GM15510 (cell line): ENCODE results near the gene AP3S2.

Source experiments
- POLR2A ChIP-seq: IDR thresholded peaks from 3 replicates; pipeline ENCODE4 v1.6.1; 2011; ENCODE audit warnings: borderline replicate concordance; ENCODE audit not compliant: insufficient read length; ENCODE audit errors: extremely low read depth

The AP3S2 gene

DNA sequence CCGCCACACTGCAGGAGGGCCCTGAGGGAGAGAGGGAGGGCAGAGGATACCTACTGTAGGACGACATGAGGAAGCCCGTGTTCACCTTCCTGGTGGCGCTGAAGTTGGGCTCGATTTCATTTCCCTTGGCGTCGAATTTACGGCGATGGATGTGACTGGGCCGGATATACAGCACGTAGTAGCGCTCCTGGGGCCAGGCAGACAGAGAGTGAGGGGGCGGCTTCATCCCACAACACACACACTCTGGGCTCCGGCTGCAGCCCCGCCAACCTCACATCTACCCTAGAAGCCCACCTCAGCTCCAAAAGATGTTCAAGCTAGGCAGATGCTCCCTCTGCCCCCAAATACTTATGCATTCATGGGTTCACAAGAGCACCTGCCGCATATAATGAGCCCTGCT, 14.4 kb upstream of the AP3S2 start:
- TF ChIP-seq POLR2A = no peak

- TF ChIP-seq POLR2A = no peak
Measured at GRCh38 chr15:89907289-89907688, 13.5 kb upstream of the AP3S2 start.

DNA sequence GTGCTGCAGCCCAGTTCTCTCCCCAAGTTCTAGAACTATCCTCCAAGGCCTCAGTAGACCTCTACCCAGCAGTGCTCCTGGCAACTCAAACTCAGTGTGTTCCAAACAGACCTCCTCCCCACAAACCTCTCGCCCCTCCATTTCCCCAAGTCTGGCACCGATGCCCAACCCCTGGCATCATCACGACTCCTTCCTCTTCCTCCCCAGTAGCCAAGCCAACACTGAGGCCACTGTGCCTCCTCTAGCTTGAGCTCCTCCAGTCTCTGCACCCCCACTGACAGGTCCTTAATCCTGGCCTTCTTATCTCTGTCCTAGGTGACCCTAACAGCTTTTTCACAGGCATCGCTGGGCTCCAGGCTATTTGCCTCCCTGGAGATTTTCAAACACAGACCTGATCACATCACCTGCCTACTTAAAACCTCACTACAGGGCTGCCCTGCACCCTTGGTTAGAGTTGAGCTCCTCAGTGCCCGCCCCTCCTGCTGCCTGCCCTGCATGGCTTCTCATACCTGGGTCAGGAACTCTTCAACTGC, 12.1 kb upstream of the AP3S2 start:
- TF ChIP-seq POLR2A = no peak

DNA sequence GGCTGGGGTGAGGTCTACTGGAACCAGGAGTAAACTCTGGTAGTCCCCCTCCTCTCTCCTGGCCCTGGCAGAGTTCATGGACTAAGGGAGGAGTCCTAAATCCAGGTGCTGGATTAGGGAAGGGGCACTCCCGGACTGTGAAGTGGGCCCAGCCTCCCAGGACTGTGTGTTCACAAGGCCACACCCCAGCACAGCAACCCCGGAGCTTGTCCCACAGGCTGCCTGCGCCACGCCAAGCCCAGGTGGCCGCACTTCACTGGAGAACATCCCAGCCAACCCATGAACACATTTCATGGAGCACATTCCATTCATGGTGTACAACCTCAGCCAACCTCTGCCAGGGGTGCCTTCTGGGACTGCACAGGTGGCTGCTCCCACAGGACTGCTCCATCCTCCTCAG, 10.7 kb upstream of the AP3S2 start:
- TF ChIP-seq POLR2A = no peak

- no peak for TF ChIP-seq POLR2A
Measured at GRCh38 chr15:89903858-89904130, 10.0 kb upstream of the AP3S2 start.

- TF ChIP-seq POLR2A = no peak
Measured at GRCh38 chr15:89903015-89903857, 9.4 kb upstream of the AP3S2 start.

DNA sequence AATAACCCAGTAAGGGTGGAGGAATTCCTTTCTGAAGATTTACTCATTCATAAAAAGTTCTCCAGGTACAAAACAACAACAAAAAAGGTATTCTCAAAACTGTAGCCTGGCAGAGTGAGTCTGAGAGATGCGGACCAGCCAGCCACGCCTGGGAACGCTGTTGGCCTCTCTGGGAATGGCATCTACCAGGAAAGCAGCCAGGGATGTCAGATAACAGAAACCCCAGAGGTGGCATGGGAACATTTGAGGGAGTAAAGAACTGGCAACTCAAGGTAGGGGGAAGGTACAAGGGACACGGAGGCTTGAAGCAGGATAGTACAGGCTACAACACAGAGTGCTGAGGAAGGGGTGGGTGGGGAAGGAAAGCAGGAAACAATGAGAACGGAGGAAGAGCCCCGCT, 7.1 kb upstream of the AP3S2 start:
- TF ChIP-seq POLR2A = no peak

DNA sequence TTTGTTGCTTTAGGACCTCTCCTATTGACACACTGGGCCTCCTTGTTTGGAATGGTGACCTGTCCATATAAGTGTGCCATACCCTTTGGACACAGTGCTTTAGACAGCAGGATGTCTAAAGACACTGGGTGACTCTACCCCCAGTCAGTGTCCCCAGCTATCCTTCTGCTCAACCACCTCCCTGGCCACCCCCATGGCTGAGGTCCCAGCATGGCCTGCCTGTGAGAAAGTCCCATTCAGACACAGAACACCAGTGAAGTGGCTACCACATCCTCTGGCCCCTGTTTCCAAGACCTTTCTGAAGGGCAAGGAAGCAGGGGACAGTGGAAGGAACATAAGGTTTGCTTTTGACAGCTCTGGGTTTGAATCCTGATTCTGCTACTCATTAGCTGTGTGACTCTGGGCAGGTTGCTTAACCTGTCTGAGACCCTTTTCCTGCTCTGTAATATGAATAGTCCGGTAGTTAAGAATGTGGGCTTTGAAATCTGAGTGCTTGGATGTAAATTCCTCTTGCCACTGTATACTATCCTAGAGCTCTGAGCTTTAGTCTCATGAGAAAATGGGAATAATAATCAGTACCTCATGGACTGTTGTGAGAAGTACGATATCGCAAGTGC, 6.3 kb upstream of the AP3S2 start:
- TF ChIP-seq POLR2A = no peak

DNA sequence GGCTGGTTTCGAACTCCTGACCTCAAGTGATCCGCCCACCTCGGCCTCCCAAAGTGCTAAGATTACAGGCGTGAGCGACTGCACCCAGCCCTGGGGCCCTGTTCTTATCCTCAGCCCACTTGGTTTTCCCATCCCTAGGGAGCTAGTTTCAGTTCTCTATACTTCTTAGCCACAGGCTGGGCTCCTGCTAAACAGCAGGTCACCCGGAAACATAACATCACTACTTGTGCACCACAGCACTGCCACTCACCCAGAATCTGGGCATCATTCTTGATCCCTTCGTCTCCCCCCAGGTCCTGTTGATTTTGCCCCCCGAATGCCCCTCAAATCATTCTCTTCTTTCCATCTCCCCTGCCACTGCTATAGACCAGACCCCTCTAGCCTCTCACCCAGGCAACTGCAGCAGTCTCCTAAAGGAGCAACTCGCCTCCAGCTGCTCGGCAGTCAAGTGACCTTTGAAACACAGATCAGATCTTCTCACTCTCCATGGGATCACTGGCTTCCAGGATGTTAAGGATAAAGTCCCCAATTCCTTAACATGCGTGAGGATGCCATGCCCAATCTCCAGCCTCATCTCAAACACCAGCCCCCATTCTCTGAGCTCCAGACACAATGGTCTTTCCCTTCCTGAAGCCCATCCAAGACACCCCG, 5.6 kb upstream of the AP3S2 start:
- no peak for TF ChIP-seq POLR2A

DNA sequence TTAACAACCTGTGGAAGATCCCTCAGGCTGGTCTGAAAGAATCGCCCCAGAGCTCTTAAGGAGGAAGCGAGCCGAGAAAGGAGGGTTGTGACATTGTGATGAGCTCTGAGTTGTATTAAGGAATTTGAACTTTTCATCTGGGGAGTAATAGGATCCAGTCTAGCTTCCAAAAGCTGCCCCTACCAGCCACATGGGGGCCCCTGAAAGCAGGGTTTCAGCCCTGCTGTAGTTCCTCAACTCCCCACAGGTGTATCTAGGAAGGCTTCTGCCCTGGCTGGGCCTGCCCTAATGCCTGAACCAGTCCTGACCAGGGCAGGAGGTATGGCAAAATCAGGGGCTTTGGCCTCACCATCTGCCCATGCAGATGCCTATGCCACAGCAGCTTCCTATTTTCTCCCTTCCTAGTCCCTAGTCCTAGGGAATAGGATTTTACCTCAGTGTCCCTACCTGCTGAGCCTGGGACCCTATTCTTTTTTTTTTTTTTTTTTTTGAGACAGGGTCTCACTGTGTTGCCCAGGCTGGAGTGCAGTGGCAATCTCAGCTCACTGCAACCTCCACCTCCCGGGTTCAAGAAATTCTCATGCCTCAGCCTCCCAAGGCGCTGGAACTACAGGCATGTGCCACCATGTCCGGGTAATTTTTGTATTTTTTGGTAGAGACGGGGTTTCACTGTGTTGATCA, 5.0 kb upstream of the AP3S2 start:
- no peak for TF ChIP-seq POLR2A

DNA sequence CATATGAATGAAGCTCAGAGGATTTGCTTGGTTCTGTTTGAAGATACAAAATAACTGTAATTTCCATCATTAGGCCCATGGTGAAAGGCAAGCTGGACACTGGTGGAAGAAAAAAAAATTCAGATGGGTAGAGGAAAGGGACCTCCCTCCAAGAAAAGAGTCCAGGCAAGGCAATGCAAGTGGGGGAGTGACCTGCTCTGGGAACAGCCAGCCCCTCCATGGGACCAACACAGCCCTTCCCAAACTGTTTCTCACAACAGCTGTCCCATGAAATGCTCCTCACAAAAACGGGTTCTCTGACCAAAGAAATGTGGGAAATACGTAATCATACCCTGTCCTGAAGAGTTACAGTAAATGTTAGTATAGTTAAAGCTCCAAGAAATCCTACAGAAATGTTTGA, 4.4 kb upstream of the AP3S2 start:
- no peak for TF ChIP-seq POLR2A

DNA sequence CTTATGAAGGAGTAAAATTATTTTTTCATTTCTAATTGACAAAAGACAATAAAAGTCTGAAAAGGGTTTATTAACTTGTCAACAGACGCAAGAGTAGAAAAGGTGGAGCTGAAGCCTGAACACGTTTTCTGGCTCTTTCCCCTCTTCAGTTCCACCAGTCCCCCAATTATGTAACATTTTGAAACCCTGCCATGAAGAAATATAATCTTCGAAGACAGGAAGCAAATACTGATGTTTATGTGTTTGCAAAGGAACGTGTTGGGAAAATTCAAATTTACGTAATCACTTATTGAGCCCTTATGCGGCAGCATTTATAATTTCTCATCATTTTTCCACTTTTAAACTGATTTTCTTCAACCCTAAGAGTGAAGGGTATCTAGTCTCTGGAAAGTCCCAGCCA, 767 bp downstream of the AP3S2 start:
- TF ChIP-seq POLR2A = no peak

DNA sequence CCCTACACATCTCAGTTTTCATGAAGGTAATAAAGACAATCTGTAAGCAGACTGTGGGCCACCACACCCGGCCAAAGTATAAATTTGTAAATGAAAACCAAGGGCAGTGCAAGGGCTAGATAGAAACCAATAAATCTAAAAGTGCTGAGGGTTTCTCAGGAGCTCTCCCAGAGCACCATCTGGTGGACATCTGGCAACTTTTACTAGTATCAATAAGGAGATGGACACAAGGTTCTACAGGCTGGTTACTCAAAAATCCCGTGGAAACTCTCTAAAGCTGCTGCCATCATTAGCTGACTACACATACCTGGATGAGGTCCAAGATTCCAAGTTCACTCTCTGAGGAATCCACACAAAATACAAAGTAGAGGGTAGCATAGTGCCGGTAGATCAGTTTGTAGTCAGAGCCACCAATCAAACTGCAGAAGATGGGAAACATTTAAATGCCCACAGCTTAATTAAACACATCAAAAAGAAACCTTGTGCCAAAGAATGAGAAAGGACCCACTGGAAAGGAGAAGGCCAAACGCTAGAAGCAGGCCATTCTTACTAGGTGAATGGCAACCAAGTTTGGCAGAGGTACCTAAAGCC, 5.5 kb downstream of the AP3S2 start:
- TF ChIP-seq POLR2A = no peak

DNA sequence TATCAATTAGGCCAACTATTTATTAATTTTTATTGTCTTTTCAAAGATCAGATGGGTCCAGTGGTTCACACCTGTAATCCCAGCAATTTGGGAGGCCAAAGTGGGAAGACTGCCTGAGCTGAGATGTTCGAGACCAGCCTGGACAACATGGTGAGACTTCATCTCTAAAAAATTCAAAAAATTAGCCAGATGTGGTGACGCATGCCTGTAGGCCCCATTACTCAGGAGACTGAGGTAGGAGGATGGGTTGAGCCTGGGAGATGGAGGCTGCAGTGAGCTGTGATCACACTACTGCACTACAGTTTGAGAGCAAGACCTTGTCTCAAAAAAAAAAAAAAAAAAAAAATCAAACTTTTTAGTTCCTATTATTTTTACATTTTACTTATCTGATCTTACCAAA, 8.2 kb downstream of the AP3S2 start:
- no peak for TF ChIP-seq POLR2A

DNA sequence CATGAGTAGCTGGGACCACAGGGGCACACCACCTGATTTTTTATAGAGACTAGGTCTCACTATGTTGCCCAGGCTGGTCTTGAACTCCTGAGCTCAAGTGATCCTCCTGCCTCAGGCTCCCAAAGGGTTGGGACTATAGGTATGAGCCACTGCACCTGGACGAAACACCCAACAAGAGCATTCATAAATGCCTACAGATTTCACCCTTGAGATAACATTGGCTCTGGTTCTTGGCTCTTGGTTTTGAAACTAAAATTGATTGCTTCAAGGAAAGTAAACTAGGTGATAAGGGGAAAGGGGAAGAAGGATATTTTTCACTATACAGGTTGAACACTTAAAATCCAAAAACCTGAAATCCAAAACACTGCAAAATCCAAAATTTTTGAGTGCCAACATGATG, 10.3 kb downstream of the AP3S2 start:
- TF ChIP-seq POLR2A = no peak
